RPMI7951 (cell line): ENCODE data around the gene SCAPER. TPM values are rescaled to one million over a fixed set of nuclear protein-coding genes. Genes with fewer than 3 reads are reported as not detected.
"Not testable (repeated sequence)": the region's sequence is repeated elsewhere in the genome, so short reads cannot be mapped to it uniquely, and the experiment has no call there.

Experiments
- DNase-seq: peaks from one replicate; pipeline ENCODE4 v3.0.0-alpha.2; 2012; ENCODE audit warnings: low read depth
- total RNA-seq: library from RNA; depleted of rRNA; stranded (reverse); fragments of >200 nt; shearing (Covaris generic); gene quantifications from 2 replicates; pipeline ENCODE4 v1.2.3, GENCODE V29; 2014

The SCAPER gene
- total RNA-seq, 1 experiment from 2014 or later, result 13.9 TPM

GRCh38 chr15:76492538-76492937 is 412.6 kb downstream of the SCAPER start:
- DNase-seq, result no peak

DNA sequence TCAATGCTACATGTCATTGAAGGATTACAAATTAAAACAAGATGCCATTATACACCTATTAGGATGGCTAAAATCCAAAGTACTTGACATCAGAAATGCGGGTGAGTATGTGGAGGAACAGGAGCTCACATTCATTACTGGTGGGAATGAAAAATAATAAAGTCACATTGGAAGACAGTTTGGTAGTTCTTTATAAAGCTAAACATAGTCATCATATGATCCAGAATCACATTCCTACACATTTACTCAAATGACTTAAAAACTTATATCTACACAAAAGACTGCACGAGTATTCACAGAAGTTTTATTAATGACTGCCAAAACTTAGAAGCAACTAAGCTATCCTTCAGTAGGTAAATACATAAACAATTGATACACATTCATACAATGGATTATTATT is 421.4 kb downstream of the SCAPER start:
- DNase-seq, result no peak

- no peak for DNase-seq
Observed at GRCh38 chr15:76483018-76483417, 422.1 kb downstream of the SCAPER start.

DNA sequence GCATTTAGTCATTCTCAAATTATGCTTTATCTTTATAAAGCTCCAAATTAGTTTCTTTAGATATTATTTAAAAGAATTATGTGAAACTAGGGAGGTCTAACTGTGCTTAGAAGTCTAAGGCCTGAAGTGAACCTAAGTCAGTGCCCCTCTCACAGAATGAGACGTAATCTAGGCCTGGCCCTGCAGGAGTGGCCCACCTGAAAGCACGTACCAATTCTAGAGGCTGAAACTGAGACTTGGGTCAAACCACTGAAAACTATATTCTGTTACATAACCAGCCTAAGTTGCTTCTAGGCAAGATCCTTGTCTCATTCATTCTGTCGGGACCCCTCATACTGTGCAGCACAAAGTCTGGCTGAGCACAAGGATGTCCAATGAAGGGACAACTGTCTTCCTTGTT is 424.9 kb downstream of the SCAPER start:
- DNase-seq, result no peak

GRCh38 chr15:76470691-76471090 is 434.4 kb downstream of the SCAPER start:
- peak; percentile 24 for DNase-seq

GRCh38 chr15:76468722-76469121 is 436.4 kb downstream of the SCAPER start:
- DNase-seq, result no peak

DNA sequence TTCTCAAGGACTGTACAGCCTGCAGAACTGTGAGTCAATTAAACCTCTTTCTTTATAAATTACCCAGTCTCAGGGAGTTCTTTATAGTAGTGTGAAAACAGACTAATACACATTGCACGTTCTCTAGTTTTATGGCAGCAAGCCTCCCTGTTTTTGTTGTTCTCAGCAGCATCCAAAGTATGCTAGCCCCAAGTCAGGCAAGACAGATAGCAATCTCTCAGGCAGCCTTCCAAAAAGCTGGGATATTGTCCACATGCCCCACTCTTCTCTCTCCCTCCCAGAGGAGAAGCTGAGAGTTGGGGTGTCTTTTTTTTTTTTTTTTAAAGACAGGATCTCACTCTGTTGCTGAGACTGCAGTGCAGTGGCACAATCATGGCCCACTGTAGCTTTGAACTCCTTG is 438.0 kb downstream of the SCAPER start:
- DNase-seq, result no peak

DNA sequence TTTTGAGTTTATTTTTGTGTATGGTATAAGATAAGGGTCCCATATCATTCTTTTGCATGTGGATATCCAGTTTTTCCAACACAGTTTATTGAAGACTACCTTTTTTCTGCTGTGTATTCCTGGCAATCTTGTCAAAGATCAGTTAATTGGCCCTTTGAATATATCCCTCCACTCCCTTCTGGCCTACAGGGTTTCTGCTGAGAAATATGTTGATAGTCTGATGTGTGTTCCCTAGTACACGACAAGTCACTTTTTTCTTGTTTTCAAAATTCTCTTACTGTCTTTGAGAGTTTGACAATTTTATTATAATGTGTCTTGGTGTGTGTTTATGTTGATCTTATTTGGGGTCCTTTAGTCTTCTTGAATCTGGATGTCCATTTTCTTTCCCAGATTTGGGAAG is 439.4 kb downstream of the SCAPER start:
- no peak for DNase-seq

GRCh38 chr15:76464247-76464646 is 440.9 kb downstream of the SCAPER start:
- no peak for DNase-seq

DNA sequence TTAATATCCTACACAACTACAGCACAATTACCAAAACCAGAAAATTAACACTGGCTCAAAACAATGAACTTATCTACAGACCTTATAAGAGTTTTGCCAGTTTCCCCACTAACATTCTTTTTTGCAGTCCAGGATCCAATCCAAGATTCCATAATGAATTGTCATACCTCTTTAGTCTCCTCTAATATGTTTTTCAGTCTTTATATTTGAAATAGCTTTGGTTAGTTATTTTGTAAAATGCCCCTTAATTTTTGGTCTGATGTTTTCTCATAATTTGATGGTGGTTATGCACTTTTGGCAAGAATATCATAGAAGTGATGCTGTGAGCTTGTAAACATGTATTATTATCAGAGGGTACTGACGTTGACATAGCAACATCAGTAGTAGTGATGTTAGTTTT is 444.3 kb downstream of the SCAPER start:
- DNase-seq, result no peak

DNA sequence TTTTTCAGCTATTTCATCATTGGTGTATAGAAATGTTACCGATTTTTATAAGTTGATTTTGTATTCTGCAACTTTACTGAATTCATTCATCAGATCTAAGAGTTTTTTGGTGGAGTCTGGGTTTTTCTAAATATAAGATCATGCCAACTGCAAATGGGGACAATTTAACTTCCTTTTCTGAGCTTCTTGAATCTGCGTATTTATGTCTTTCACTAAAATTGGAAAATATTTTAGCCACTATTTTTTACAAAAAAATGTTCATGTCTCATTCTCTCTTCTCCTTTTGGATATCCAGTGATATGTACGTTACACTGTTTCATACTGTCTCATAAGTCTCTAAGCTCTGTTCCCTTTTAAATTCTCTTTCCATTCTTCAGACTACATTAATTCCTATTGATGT is 444.8 kb downstream of the SCAPER start:
- no peak for DNase-seq

DNA sequence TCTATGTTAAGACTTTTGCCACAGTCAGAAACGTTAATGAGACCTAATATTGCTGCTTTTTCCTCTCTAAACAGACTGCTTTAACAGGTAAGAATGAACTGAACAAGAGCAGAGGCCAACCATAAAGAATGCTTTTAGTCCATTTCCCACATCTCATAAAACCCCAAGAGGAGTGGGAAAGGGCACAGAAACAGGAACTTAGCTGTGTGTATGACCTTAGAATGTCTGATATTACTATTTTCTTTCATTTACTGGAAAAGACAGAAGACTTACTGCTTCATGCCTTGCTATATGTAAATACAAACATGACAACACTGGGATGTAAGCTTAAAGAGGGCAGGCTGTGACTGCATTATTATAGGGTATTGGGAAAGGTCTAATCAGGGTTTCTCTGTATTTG is 453.6 kb downstream of the SCAPER start:
- DNase-seq, result no peak

DNA sequence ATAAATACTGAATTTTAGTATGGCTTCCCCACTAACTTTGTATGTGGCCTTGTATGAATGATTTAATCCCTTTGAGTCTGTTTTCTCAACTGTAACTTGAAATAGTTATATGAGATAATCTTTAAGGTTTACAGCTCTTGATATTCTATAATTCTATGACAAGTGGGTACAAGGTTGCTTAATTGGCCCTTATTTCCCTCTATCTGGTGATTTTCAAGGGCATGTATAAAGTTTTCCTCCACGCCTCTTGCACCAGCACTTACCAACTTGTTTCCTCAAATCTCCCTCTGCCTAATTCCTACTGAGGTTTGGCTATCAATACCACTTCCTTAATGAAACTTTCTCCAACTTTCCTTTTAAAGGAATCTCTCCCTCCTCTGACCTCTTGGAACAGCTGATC is 455.7 kb downstream of the SCAPER start:
- no peak for DNase-seq

DNA sequence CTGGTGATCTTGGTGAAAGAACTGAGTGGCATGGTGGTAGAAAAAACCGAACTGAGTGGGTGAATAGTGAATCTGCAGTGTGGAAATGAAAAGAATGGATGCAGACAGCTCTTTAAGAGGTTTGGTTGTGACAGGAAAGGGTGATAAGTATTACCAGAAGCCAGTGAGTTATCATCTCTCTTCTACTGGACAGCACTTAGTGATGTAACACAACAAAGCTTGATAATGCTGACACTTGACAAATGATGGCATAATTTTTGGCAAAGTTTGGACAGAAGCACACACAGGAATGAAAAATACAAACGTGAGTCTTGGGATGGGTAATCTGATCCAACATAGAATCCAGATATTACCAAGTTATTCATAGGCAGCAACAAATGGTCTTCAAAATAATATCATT is 456.4 kb downstream of the SCAPER start:
- no peak for DNase-seq

GRCh38 chr15:76447728-76448441 is 457.3 kb downstream of the SCAPER start:
- no peak for DNase-seq

DNA sequence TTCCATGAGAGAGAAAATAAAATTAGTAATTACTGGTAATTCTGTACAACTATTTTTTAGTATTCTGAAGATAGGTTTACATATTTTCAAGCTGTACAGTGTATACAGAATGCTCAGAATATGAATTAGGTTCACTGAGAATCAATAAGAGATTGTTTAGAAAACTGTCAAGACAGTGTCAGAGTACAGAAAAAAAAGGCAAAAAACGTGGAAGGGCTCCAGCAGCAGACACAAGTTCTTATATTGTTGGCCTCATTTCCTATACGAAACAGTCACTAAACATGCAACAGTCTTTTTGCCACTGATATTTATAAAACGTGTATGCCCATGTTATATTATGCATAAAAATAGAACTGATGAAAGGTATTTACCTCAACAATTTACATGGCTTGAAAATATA is 464.7 kb downstream of the SCAPER start:
- no peak for DNase-seq

- DNase-seq, result no peak
Observed at GRCh38 chr15:76439542-76439941, 465.6 kb downstream of the SCAPER start.

DNA sequence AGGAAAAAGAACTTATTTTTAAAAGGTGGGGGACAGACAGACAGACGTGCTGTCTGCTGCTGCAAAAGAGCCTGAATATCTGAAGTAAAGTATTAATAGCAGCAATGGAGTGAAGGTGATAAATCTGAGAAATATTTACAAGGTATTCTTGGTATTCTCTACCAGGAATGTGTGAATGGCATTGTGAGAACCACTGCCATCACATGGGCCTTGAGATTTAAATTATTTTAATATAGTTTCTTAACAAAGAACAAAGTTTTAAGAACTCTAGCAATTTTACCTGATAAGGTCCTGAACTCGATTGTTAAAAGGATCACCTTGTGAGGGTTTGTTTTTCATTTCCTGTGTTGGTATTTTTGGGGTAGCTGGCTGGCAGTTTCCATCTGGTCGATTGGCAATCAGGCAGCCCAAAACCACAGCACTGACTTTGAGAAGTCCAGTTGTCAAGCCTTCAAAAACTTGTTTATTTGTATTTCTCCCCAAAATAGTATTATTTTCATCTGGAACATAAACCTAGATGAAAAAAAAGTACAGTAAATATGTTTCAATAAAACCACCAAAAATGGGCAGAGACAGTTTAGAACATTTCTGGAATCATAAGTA is 471.2 kb downstream of the SCAPER start:
- no peak for DNase-seq

DNA sequence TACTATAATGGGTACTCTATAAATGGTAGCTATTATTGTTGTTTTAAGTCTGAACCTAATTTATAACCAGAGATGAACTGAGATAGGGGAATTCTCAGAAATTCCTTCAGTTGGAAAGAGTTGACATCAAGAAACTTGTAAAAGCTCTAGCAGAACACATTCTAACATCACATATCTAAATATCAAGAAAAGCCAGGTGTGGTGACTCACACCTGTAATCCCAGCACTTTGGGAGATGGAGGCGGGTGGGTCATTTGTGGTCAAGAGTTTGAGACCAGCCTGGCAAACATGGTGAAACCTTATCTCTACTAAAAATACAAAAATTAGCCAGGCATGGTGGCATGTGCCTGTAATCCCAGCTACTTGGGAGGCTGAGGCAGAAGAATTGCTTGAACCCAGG is 472.1 kb downstream of the SCAPER start:
- not testable (repeated sequence) for DNase-seq

DNA sequence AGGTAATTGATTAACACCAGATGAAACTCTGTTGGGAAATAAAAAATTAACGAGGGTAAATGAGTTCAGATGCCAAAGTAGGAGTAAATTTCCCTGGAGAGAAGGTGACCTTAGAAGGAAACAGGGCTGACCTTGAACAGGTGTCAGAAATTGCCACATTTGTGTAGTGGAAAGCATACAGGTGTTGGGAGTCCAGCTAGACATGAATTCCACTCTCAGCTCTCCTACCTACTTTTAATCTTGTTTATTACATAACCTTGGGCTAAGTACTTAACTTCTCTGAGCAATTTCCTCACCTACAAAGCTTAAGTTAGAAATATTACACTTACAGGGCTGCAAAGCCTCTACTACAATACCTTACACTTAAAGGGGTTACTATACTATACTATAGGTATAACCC is 472.5 kb downstream of the SCAPER start:
- DNase-seq, result no peak

DNA sequence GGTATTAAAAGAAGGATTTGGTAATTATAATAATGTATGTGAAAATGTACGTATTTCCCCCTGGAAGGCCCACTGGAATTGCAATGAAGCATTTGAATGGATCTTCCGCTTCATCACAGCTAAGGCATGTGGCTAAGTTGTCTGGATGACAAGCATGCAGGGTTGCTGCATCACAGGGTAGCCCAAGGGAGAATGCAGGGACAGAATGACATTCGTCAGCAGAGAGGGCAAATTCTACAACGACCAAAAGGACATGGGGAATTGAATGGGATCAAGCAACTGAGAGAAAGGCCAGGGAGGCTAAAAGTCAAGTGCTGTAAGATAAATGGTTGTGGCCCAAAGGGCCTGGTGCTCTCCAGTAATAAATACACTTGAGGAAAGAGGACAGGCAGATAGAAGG is 473.2 kb downstream of the SCAPER start:
- peak; percentile 21 for DNase-seq

GRCh38 chr15:76430711-76431110 is 474.4 kb downstream of the SCAPER start:
- DNase-seq, result not testable (repeated sequence)

DNA sequence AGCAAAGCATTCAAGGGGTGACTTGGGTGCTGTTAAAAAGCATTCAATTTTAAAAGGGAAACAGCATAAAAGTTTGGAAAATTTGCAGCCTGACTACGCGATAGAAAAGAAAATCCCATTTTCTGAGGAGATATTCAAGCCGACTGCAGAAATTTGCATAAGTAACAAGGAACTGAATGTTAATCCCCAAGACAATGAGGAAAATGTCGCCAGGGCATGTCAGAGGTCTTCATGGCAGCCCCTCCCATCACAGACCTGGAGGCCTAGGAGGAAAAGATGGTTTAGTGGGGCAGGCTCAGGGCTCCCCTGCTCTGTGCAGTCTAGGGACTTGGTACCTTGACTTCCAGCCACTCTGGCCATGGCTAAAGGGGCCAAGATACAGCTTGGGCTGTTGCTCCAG is 475.5 kb downstream of the SCAPER start:
- no peak for DNase-seq

DNA sequence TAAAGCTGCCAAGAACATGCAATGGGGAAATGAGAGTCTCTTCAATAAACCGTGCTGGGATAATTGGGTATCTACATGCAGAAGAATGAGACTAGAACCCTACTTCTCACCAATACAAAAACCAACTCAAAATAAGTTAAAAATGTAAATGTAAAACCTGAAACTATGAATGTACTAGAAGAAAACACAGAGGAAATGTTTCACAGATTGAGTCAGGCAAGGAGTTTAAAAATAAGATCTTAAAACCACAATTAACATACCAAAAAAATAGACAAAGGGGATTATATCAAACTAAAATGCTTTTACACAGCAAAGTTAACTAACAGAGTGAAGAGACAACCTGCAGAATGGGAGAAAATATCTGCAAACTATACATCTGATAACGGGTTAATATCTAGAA is 478.2 kb downstream of the SCAPER start:
- DNase-seq, result no peak
